Stimulated activated CD8-positive, alpha-beta memory T cell treated with anti-CD3 and anti-CD28 coated beads, Interleukin-7, amount 100 ng/mL, for 4 hours (primary cell): ENCODE measurements around the gene AGTPBP1.
"Not testable (repeated sequence)": the region's sequence is repeated elsewhere in the genome, so short reads cannot be mapped to it uniquely, and the experiment has no call there.

Experiments used
- DNase-seq, 2 donors: peaks; one replicate each; pipeline ENCODE4 v3.0.0-alpha.2; 2020; ENCODE audit warnings: low read depth in 2 of 2

The AGTPBP1 gene

DNA sequence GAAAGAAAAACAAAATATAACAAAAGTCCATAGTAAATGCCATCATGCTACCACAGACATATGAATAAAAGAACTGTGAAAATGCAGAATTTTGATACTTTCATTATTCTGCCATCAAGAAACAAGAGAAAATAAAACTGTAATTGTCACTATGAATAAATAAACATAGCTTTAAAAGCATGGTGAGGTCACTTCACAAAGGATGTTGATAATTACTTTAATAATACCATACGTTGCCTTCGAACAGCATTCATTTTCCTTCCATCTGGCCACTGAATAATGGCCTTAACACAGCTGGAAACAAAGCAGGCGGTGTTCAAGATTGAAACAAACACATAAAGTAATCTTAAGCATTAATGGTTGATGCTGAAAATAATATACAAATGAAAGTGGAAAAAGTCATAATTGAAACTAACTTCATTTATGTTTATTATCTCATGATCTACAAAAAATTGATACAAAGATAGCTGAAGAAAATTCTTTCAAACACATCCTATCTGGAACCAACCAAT, 102.0 kb downstream of the AGTPBP1 start:
- DNase-seq = no peak

DNA sequence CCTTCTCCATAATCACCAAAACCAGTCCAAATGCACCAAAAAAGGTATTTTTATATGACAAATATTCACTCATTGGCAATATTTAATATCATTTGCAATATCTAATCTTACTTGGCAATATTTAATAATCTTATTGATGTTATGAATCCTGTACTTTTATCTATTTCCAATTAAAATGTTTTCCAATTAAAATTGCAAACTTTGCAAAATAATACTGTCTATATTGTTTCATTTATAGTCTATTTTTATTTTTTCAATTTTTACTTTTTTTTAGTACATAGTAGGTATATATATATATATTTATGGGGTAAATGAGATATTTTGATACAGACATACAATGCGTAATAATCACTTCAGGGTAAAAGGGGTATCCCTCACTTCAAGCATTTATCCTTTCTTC, 109.9 kb downstream of the AGTPBP1 start:
- DNase-seq = no peak

DNA sequence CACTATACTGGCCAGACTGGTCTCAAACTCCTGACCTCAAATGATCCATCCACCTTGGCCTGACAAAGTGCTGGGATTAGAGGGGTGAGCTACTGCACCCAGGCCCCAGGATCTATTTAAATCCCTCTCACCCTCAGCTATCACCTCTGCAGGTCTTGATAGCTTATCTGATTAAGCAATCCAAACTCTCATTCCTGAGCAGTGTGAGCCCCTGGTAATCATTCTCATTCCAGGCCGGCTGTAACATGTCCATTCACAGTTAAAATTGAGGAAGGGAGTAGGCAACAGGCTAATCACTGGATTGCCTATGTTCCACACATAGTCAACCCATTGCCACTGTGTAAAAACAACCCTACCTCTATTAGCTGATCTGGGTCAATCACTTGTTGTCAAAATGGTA, 111.1 kb downstream of the AGTPBP1 start:
- no peak for DNase-seq

DNA sequence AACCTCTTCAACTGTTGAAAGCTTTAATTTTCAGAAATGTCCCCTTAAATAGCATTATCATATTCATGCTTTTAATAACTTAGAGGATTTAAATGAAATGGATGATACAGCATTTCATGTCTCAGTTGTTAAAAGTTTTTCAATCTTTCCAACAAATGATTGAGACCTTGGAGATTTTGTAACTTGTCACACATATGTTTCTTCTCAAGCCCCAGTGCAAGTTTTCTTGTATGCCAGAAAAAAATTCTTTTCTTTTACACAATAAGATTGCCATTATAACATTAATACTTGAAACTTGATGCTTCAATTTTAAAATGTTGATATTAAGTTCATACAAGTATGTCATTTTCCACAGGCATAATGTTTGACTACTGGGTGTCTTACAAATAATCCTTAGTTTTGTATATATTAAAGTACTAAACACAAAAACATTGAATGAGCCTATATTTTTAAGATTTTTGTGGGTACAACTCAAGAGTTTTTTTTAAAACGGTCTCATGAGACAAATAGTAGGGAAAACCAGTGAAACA, 124.5 kb downstream of the AGTPBP1 start:
- no peak for DNase-seq

DNA sequence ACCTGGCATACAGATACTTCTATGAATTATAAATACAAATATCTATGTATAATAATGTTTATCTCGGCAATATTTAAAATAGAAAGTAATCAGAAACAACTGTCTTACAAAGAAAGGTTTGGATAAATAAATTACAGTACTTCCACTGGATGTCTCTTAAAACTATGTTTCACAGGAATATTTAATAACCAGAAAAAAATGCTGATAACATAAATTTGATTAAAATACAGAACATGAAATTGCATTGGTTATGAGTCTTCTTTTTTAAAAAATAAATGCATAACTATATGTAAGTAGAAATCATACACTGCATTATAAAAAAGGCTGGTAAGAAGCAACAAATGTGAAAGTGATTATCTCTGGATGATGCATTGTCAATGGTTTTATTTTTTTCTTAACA, 126.0 kb downstream of the AGTPBP1 start:
- no peak for DNase-seq

DNA sequence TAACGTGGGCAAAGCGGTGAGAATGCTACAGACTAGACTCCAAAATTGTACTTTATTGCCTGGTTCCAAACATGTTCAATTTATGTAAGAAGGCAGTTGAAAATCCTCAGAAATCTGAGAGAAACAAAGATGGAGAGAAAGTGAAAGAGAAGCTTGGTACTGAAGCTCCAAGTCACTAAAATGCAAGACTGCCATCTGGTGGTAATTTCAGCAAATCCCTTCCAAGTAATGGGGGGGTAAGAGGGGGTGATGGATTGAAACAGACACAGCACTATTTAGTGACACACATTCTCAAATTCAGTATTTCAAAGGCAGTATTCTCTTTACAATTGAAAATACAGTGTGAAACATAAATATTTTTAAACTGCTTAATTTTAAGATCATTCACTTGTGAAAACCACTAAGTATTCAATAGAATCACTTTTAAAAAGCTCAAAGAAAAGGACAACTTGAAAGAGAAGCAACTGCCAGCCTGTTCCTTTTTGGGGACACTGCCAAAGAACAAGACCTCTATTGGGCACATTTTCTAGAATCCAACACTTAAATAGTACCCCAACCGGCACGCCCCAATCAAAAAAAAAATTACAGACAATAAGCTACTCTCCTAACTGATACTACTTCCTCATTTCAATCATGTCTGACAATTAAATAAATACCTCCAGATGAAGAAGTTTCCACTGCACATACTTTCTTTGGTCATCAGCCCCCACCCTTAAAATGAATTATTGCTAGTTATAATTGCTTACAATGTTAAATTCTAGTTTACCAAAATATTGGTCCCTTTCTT, 131.5 kb downstream of the AGTPBP1 start:
- DNase-seq = no peak

DNA sequence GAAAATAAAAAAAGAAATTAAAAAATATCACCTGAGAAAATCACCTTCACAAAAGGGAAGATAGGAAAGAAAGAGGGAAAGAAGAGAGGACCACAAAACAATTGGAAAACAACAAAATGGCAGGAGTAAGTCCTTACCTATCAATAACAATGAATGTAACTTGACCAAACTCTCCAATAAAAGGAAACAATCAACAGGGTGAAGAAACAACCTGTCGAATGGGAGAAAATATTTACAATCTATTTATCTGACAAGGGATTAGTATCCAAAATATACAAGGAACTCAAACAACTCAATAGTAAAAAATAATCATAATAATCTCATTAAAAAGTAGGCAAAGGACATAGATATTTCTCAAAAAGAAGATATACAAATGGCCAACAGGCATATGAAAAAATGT, 135.8 kb downstream of the AGTPBP1 start:
- no peak for DNase-seq

DNA sequence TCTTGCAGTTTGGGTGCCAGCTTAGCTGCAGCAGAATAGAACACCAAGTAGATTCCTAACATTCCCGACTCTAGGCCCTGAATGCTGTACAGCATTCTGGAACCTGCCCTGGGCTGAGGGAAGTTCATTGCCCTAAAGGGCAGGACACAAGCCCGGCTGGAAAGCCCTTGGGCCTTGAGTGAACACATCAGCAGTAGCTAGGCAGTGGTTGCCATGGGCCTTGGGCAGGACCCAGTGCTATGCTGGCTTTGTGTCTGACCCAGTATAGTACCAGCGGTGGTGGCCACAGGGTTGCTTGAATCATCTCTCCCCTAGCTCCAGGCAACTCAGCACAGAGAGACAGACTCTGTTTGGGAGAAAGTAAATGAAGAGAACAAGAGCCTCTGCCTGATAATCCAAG, 137.8 kb downstream of the AGTPBP1 start:
- no peak for DNase-seq

DNA sequence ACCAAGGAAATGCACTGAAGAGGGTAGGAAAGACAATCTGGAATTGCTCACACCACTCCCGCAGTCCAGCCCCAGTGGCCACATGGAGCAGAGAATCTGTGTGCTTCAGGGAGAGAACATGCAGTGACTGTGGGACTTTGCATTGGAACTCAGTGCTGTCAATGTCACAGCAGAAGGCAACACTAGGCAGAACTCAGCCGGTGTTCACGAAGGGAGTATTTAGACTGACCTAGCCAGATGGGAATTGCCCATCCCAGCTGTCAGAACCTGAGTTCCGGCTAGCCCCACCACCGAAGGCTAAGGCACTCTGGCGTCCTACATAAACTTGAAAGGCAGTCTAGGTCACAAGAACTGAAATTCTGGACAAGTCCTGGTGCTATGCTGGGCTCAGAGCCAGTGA, 139.0 kb downstream of the AGTPBP1 start:
- no peak for DNase-seq

DNA sequence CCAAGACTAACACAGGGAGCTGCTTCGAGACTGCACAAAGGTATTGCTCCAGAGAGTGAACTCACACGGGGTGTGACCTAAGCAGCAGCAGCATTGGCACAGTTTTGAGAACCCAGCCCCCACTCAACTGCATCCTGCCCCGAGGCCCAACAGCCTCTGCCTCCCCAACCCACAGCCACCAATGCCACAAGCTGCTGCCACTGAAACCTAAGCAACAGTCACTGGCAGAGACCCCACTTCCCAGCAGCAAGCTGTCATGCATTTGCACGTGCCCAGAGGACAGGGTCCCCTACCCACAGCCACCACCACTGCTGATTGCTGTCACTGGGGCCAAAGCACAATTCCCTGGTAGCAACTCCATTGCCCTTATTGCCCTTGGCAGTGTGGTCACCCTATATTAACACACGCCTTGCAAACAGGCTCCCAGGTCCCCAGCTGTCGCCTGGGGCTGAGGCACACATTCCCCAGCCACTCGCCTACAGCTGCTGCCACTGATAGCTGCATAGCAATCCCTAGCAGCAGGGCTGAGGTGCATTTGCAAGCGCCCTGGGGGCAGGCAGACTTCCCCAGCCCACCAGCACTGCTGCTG, 141.0 kb downstream of the AGTPBP1 start:
- DNase-seq = no peak

DNA sequence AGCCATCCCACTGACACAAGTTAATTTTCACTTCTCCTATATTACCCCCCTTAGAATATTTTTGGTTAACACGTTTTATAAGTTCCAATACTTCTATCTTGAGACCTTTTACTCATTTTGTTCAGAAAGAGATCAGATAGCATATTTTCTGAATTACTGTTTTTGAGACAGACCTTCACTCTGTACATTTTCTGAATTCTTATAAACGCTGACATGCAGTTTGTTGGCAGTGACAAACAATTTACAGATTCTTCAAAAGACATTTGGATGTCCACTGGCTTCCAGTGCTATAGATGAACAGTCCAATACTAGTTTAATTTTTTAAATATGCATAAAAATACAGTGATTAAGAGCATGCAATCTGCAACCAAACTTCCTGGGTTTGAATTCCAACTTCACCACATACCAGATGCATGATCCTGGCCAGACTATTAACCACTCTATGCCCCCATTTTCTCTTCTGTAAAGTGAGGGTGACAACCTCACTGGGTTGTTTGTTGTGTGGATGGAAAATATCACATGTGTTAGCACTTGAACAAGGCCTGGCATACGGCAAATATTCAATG, 142.1 kb downstream of the AGTPBP1 start:
- DNase-seq = no peak

DNA sequence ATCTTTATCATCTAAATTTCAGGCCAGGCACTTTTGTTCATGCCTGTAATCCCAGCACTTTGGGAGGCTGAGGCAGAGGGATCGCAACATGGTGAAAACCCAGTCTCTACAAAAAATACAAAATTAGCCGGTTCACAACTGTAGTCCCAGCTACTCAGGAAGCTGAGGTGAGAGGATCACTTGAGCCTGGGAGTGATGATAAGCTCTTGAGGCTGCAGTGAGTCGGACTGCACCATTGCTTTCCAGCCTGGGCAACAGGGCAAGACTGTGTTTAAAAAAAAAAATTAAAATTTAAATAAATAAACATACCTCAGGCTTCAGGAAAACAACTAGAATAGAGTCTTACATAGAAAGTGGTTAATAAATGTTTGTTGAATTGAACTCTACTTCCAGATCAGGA, 147.4 kb downstream of the AGTPBP1 start:
- DNase-seq = no peak

DNA sequence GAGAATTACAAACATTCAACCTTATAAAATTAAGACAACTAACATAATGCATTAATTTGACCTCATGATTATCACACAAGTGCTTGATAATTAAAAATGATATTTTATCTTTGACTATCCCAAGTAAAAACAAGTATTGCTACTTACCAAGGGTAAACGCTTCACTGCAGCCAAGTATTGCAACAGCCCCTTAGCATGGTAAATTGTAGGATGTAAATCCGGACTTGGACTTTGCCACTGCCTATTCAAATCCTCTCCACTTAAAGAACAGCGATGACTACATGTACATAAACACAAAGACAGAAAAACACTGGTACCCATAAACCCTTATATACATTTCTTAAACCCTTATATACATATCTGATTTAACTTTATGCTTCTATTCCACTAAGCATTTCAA, 155.1 kb downstream of the AGTPBP1 start:
- no peak for DNase-seq

DNA sequence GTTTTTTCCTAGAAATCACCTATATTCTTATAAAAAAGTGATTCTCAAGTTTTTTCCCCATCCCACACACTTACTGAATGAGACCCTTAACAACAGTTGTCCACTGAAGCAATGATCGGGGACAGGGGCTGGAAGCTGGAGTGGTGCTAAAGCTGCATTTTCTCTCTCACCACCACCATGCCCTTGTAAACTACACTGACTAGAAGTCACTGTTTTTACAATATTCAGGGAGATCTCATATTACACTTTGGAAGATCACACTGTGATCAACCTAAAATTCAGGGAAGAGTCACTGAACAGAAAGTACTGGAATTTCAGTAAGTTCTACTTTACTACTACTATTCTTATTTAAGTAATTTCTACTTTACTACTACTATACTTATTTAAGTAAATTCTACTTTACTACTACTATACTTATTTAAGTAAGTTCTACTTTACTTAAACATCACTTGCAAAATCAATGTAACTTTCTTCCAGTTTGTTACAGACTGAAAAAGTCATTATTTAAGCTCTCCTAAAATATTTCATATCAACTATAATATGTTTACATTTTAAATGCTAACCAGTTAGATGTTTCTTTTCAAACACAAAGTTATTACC, 164.3 kb downstream of the AGTPBP1 start:
- DNase-seq = no peak

DNA sequence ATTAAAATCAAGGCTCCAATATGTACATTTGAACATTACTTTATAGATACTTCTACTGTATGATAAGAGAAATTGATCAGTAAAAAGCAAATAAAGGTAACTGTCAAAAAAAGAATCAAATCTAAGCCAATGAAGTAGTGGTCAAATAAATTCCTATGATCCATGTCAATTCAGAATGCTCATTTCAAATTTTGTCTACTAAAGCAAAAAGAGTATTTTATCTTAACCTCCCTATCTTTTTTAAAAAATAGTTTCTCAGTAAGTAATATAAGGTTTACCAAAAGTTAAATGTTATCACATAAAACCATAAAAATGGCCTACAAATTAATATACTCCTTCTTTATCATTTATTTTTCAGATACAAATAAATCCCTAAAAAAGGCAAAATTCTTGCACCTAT, 165.9 kb downstream of the AGTPBP1 start:
- no peak for DNase-seq

DNA sequence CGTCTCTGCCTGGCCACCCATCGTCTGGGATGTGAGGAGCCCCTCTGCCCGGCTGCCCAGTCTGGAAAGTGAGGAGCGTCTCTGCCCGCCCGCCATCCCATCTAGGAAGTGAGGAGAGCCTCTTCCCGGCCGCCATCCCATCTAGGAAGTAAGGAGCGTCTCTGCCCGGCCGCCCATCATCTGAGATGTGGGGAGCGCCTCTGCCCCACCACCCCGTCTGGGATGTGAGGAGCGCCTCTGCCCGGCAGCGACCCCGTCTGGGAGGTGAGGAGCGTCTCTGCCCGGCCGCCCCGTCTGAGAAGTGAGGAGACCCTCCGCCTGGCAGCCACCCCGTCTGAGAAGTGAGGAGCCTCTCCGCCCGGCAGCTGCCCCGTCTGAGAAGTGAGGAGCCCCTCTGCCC, 168.2 kb downstream of the AGTPBP1 start:
- not testable (repeated sequence) for DNase-seq

DNA sequence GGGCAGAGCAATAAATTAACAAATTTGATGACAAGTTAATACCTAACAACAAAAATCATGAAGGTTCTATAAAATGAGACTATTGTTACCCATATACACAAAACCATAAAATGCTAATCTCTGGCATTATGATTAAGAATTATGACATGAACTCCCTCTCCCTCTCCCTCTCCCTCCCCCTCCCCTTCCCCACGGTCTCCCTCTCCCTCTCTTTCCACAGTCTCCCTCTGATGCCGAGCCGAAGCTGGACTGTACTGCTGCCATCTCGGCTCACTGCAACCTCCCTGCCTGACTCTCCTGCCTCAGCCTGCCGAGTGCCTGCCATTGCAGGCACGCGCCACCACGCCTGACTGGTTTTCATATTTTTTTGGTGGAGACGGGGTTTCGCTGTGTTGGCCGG, 168.8 kb downstream of the AGTPBP1 start:
- DNase-seq = not testable (repeated sequence)

DNA sequence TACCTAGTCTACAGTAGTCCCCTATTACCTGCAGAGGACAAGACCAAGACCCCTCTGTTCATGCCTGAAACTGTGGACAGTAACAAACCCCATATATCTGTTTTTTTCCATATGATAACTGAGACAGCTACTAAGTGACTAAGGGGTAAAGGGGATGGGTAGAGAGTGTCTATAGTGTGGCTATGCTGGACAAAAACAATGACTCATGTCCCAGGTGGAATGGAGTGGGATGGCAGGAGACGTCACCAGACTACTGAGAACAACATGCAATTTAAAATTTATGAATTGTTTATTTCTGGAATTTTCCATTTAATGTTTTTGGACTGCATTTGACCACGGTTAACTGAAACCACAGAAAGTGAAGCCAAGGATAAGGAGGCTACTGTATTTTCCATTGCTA, 171.8 kb downstream of the AGTPBP1 start:
- no peak for DNase-seq

DNA sequence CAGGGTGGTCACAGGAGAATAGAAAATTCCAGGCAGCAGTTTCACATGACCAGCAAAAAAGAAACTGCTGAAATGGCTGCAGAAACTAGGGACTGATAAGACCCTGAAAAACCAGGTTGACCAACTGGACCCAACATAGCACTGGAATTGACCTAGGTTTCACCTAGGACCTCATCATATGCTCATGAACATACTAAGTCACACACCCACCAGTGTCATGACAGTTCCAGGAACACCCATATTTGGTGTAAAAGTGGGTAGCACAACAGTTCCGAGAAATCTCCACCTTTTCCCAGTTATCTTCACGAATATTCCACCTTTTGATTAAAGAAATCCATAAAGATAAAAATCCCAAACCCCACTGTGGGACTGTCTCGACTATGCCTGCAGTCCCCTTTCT, 182.2 kb downstream of the AGTPBP1 start:
- no peak for DNase-seq

DNA sequence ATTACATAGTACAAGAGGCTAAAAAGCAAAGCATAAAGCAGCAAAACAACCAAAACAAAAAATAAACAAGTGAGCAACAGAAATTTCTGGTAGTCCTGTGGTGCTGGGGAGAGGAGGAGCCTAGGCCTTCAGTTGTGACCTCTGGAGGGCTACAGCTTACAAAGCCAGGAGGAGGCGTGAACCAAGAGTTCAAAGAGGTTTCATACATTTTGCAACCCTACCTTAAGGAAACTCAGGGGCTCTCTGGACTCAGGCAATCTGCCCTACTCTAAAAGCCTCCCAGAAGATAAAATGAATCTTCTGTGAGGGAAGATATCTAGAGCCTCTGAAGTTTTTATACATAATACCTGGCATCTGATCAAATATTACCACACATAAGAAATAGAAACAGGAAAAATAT, 187.4 kb downstream of the AGTPBP1 start:
- DNase-seq = no peak

DNA sequence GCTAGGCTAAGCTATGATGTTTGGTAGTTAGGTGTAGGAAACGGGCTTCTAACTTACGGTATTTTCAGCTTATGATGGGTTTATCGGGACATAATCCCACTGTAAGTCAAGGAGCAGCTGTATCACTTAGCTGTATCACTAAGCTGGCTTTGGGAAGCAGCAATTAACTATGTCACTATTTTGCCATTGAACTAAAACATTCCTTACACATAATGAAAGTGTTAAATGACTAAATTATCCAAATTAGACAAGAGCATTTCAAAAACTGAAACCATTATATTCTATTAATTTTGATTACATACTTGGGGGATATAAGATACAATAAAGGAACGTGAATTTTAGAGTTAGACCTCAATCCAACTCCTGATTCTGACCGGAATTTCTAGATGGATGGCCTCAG, 188.3 kb downstream of the AGTPBP1 start:
- no peak for DNase-seq

DNA sequence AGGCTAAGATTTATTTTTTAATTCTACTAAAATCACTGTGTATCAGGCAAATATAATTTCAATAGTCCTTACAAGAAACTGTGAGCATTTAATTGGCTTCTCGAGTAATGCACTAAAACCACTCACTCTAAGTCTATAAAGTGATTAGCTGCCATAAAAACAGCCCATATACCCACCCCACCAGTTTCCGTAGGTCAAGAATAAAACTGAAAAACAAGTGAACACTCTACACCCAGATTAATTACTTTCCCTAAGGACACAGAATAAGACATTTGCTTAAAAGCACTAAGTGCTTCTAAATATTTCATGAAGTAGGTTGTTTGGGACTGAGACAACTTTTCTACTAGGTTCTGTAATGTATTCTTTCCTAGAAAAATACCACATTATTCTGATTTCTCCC, 194.2 kb downstream of the AGTPBP1 start:
- DNase-seq = no peak

DNA sequence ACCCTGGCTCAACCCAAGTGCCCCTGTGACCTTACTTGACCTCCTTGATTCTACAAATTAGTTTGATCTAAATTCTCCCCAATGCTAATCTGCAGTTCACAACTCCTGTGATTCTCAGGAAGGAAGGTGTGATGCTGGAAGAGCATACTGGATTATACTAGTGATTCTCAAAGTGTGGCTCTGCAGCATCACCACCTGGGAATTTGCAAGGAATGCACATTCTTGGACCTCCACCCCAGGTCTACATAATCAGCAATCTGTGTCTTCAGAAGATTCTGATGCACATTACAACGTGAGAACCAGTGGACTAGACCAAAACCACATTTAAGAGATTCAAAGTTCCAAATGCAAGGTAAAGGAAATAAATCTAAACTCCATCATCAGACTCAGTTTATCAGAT, 198.6 kb downstream of the AGTPBP1 start:
- no peak for DNase-seq
